PFSK-1 (cell line): Measurements from ENCODE around the gene FAM169A.

Source experiments
- FOXP2 ChIP-seq: optimal IDR thresholded peaks from 2 replicates; pipeline ENCODE3; 2011; ENCODE audit warnings: borderline replicate concordance, control low read depth, inconsistent platforms; ENCODE audit not compliant: insufficient read depth; ENCODE audit errors: extremely low read length, extremely low read depth
- POLR2AphosphoS5 ChIP-seq: IDR thresholded peaks from 2 replicates; pipeline ENCODE4 v1.6.1; 2012; ENCODE audit warnings: low read depth, mild to moderate bottlenecking, control low read depth, low read length, moderate library complexity
- REST ChIP-seq, 2 experiments: IDR thresholded peaks; 2 replicates each; pipeline versions ENCODE4 v1.6.1 to v1.8.0; 2011 to 2012; ENCODE audit warnings: low read depth in 2 of 2, low read length in 2 of 2, control low read depth in 1 of 2, inconsistent platforms in 1 of 2, mild to moderate bottlenecking in 1 of 2, moderate library complexity in 1 of 2; ENCODE audit not compliant: insufficient read depth in 1 of 2
- SIN3A ChIP-seq: IDR thresholded peaks from 2 replicates; pipeline ENCODE4 v1.6.1; 2012; ENCODE audit warnings: mild to moderate bottlenecking, low read length, moderate library complexity, borderline replicate concordance; ENCODE audit not compliant: insufficient read depth
- TAF1 ChIP-seq: IDR thresholded peaks from 2 replicates; pipeline ENCODE4 v1.6.1; 2012; ENCODE audit warnings: low read length, control low read depth, borderline replicate concordance; ENCODE audit not compliant: insufficient read depth

GRCh38 chr5:74801197-74801596, 65.0 kb downstream of the FAM169A start:
- TF ChIP-seq SIN3A: no peak
- TF ChIP-seq REST (IDR thresholded peaks at IDR 0.05; ENCODE audit: insufficient read depth in 1 of 2, low read depth in 2 of 2, low read length in 2 of 2): no peak
- no peak for TF ChIP-seq POLR2AphosphoS5
- no peak for TF ChIP-seq TAF1
- TF ChIP-seq FOXP2: no peak
